IMR-90 (cell line): Measurements from ENCODE around the gene PLA2G4D.

ENCODE experiments used
- CTCF ChIP-seq: conservative IDR thresholded peaks from 2 replicates; pipeline ENCODE4 v1.5.1; 2012; ENCODE audit warnings: mild to moderate bottlenecking, low read depth, low read length, improper control_type of control experiment
- MAFK ChIP-seq: IDR thresholded peaks from 2 replicates; pipeline ENCODE4 v1.6.1; 2012; ENCODE audit warnings: low read depth, low read length, improper control_type of control experiment
- MAZ ChIP-seq: IDR thresholded peaks from 2 replicates; pipeline ENCODE4 v1.6.1; 2012; ENCODE audit warnings: low read depth, mild to moderate bottlenecking, low read length, improper control_type of control experiment, moderate library complexity, borderline replicate concordance
- POLR2A ChIP-seq: IDR thresholded peaks from 2 replicates; pipeline ENCODE4 v1.6.1; 2012; ENCODE audit warnings: mild to moderate bottlenecking, low read depth, low read length
- RFX5 ChIP-seq: IDR thresholded peaks from 2 replicates; pipeline ENCODE4 v1.8.0; 2012; ENCODE audit warnings: low read depth, mild to moderate bottlenecking, low read length, moderate library complexity

- TF ChIP-seq RFX5: no peak
- no peak for TF ChIP-seq MAFK
- TF ChIP-seq POLR2A: no peak
- no peak for TF ChIP-seq CTCF
- TF ChIP-seq MAZ: no peak
Observed at GRCh38 chr15:42062284-42062806, 32.0 kb downstream of the PLA2G4D start.
